ENCODE measurements around the gene SNED1. TPM values are rescaled to one million over a fixed set of nuclear protein-coding genes. Genes with fewer than 3 reads are reported as not detected.

The SNED1 gene
- total RNA-seq, 2 donors from 2014 or later: 0.36 to 4.1 TPM

- Mint-ChIP-seq H3K36me3 (ENCODE audit: insufficient read depth in 2 of 2) (peaks cover 15 to 37% of the 10 kb centered on the region in 2 donors), H3K27me3 (ENCODE audit: low read depth) (no peaks in the 10 kb centered on the region), H3K9me3 (no peaks in the 10 kb centered on the region), H3K4me1 (ENCODE audit: low read depth) (peaks cover 69% of the 10 kb centered on the region), H3K4me3 (peak overlapping the region; percentile 67 to 84), H3K27ac (peak overlapping the region; percentile 84)
- DNase-seq (no peak), ATAC-seq (replicated peaks in 1 of 2) (no peak)
Observed at GRCh38 chr2:241108271-241109209, 110.1 kb downstream of the SNED1 start.

GRCh38 chr2:241109210-241110088 is 111.0 kb downstream of the SNED1 start:
- Mint-ChIP-seq H3K36me3 (ENCODE audit: insufficient read depth in 2 of 2) (peaks cover 15 to 37% of the 10 kb centered on the region in 2 donors), H3K4me3 (peak overlapping the region; percentile 67 to 84), H3K27me3 (ENCODE audit: low read depth) (no peaks in the 10 kb centered on the region), H3K4me1 (ENCODE audit: low read depth) (peaks cover 61% of the 10 kb centered on the region), H3K27ac (peak overlapping the region; percentile 84), H3K9me3 (no peaks in the 10 kb centered on the region)
- peak in 1 of 2 donors; percentile 64 for DNase-seq
- peak; percentile 55 to 62 for ATAC-seq (replicated peaks in 1 of 2)

GRCh38 chr2:241110089-241110606 is 111.7 kb downstream of the SNED1 start:
- peaks cover 58% of the 10 kb centered on the region for H3K4me1 Mint-ChIP-seq (ENCODE audit: low read depth)
- no peaks in the 10 kb centered on the region for H3K27me3 Mint-ChIP-seq (ENCODE audit: low read depth)
- peaks cover 18 to 42% of the 10 kb centered on the region in 2 donors for H3K36me3 Mint-ChIP-seq (ENCODE audit: insufficient read depth in 2 of 2)
- ATAC-seq (replicated peaks in 1 of 2): no peak
- peak overlapping the region; percentile 67 to 84 for H3K4me3 Mint-ChIP-seq
- peak overlapping the region; percentile 82 for H3K27ac Mint-ChIP-seq
- no peaks in the 10 kb centered on the region for H3K9me3 Mint-ChIP-seq
- no peak for DNase-seq

GRCh38 chr2:241110607-241111439 is 112.4 kb downstream of the SNED1 start:
- DNase-seq (no peak), ATAC-seq (replicated peaks in 1 of 2) (peak in 1 of 2 donors; percentile 19)
- Mint-ChIP-seq H3K4me3 (peak overlapping the region; percentile 67 to 84), H3K27me3 (ENCODE audit: low read depth) (no peaks in the 10 kb centered on the region), H3K36me3 (ENCODE audit: insufficient read depth in 2 of 2) (peaks cover 20 to 39% of the 10 kb centered on the region in 2 donors), H3K4me1 (ENCODE audit: low read depth) (peaks cover 51% of the 10 kb centered on the region), H3K27ac (no peak overlapping the region), H3K9me3 (no peaks in the 10 kb centered on the region)

DNA sequence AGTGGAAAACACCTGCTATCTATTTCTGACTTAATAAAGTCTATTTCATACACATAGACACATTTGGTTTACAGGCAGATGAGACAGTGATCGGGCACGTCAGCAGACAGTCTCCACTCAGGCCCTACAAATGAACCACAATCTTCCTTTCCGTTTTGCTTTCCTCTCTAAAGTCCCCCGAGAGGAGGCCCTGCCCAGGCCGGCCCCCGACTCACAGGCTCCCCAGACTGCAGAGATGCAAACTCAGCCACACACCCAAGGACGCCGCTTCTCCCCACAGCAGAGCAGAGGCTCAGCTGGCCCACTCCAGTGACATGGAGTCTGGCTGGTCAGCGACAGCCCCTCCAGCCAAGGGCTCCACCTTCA is 113.0 kb downstream of the SNED1 start:
- DNase-seq (no peak), ATAC-seq (replicated peaks in 1 of 2) (peak in 1 of 2 donors; percentile 22)
- Mint-ChIP-seq H3K4me3 (peak overlapping the region; percentile 67 to 84), H3K9me3 (no peaks in the 10 kb centered on the region), H3K36me3 (ENCODE audit: insufficient read depth in 2 of 2) (peaks cover 21 to 44% of the 10 kb centered on the region in 2 donors), H3K4me1 (ENCODE audit: low read depth) (peaks cover 46% of the 10 kb centered on the region), H3K27me3 (ENCODE audit: low read depth) (no peaks in the 10 kb centered on the region), H3K27ac (peak overlapping the region; percentile 11)

- DNase-seq: no peak
- Mint-ChIP-seq H3K4me1 (ENCODE audit: low read depth) (peaks cover 44% of the 10 kb centered on the region), H3K36me3 (ENCODE audit: insufficient read depth in 2 of 2) (peaks cover 24 to 42% of the 10 kb centered on the region in 2 donors), H3K9me3 (no peaks in the 10 kb centered on the region), H3K27me3 (ENCODE audit: low read depth) (no peaks in the 10 kb centered on the region), H3K4me3 (peak overlapping the region; percentile 67 to 84), H3K27ac (peak overlapping the region; percentile 11)
- ATAC-seq (replicated peaks in 1 of 2): no peak
Observed at GRCh38 chr2:241112046-241112445, 113.6 kb downstream of the SNED1 start.

DNA sequence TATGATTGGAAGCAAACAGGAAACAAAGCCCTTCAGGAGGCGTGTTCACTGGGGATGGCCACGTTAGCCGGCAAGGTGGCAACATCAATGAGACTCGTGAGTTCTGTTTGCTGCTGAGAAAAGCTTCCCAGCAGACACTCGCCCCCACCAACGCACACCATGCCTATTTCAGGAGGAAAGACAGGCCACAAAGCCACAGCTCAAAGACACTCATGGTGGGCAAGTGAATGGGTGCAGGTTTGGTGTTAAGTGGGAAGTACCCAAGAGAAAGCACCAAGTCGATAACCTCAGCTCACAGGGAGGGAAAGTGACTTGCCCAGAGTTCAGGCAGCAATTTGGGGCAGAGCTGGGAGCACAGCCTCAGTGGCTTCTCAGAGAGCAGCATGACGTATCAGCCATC is 114.2 kb downstream of the SNED1 start:
- Mint-ChIP-seq H3K27me3 (ENCODE audit: low read depth) (no peaks in the 10 kb centered on the region), H3K9me3 (no peaks in the 10 kb centered on the region), H3K27ac (peak overlapping the region; percentile 11), H3K4me1 (ENCODE audit: low read depth) (peaks cover 44% of the 10 kb centered on the region), H3K36me3 (ENCODE audit: insufficient read depth in 2 of 2) (peaks cover 24 to 42% of the 10 kb centered on the region in 2 donors), H3K4me3 (peak overlapping the region; percentile 67 to 84)
- ATAC-seq (replicated peaks in 1 of 2): peak; percentile 76 to 78
- peak; percentile 67 to 73 for DNase-seq

DNA sequence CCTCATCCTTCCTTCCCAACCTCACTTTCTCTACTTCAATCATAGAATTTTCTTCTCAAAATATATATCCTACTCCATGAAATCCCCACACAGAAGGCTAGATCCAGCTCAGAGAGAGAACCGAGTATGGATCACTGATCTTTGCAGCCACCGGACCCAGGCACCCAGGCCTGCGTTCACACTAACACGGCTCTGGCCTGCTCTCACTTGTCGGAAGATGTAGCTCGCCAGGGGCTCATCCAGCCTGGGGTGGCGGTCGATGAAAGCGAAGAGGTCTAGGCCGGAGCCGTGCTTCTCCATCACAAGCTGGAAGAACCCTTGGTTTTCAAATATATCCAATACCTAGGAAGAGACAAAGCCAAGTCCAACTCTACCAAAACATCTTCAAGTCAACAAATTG is 116.4 kb downstream of the SNED1 start:
- DNase-seq (no peak), ATAC-seq (replicated peaks in 1 of 2) (no peak)
- Mint-ChIP-seq H3K27ac (peak overlapping the region; percentile 43), H3K9me3 (no peaks in the 10 kb centered on the region), H3K4me1 (ENCODE audit: low read depth) (peaks cover 22% of the 10 kb centered on the region), H3K36me3 (ENCODE audit: insufficient read depth in 2 of 2) (peaks cover 20 to 30% of the 10 kb centered on the region in 2 donors), H3K27me3 (ENCODE audit: low read depth) (no peaks in the 10 kb centered on the region), H3K4me3 (no peak overlapping the region)

DNA sequence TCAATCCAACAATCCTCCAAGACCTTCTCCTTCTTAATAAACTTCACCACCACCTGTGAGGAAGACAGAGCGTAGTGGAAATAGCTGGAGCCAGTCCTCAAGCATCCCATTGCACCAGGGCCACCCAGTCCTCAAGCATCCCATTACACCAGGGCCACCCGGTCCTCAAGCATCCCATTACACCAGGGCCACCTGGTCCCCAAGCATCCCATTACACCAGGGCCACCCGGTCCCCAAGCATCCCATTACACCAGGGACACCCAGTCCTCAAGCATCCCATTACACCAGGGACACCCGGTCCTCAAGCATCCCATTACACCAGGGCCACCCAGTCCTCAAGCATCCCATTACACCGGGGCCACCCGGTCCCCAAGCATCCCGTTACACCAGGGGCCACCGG is 116.9 kb downstream of the SNED1 start:
- no peak for DNase-seq
- no peak for ATAC-seq (replicated peaks in 1 of 2)
- H3K27me3 Mint-ChIP-seq (ENCODE audit: low read depth): no peaks in the 10 kb centered on the region
- H3K9me3 Mint-ChIP-seq: no peaks in the 10 kb centered on the region
- H3K4me1 Mint-ChIP-seq (ENCODE audit: low read depth): peaks cover 20% of the 10 kb centered on the region
- no peak overlapping the region for H3K4me3 Mint-ChIP-seq
- peak overlapping the region; percentile 43 for H3K27ac Mint-ChIP-seq
- H3K36me3 Mint-ChIP-seq (ENCODE audit: insufficient read depth in 2 of 2): peaks cover 17 to 30% of the 10 kb centered on the region in 2 donors

DNA sequence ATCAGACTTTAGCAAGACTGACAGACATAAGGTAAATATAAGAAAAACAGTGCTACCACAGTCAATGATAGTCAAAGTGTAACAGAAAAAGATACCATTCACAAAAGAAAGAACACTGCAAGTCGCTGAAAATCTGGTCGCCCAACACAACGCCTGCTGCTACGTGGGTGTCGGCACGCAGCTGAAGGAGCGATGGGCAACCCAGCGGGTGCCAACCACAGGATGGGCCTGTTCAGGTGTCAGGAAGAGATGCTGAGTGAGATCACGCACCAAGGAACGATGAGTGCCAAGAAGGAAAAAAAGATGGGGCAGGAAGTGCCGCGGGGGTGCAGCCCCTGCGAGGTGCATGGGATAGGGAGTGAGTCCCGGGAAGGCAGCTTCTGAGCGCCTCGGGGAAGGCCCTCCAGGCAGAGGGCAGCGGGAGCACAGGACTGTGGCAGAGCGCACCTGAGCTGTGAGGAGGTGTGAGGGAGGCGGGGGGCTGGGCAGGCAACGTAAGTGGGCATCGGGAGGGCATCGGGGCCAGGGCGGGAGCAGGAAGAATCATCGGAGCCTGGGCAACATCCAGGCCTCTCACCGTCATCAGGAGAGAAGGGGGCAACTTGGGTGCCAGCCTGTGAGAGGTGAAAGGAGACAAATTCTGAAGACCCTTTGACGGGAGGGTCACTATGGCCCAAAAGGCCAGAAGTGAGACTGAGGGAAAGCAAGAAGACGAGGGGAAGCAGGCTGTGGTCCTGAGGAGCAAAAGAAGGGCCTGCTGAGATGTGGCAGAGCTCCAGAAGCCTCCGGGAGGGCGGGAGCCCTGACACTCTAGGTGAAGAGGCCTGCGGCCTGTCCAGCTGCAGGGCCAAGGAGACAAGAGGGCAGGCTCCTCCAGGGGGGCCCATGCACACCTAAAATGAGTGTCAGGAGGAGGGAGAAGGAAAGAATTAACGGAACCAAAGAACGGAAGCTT is 118.5 kb downstream of the SNED1 start:
- Mint-ChIP-seq H3K27me3 (ENCODE audit: low read depth) (no peaks in the 10 kb centered on the region), H3K4me3 (no peak overlapping the region), H3K36me3 (ENCODE audit: insufficient read depth in 2 of 2) (peaks cover 22 to 39% of the 10 kb centered on the region in 2 donors), H3K27ac (peak overlapping the region; percentile 70), H3K9me3 (peaks cover 3 to 4% of the 10 kb centered on the region in 2 donors), H3K4me1 (ENCODE audit: low read depth) (peaks cover 18% of the 10 kb centered on the region)
- no peak for ATAC-seq (replicated peaks in 1 of 2)
- DNase-seq: no peak

- peaks cover 8% of the 10 kb centered on the region for H3K4me1 Mint-ChIP-seq (ENCODE audit: low read depth)
- H3K36me3 Mint-ChIP-seq (ENCODE audit: insufficient read depth in 2 of 2): peaks cover 19 to 34% of the 10 kb centered on the region in 2 donors
- H3K4me3 Mint-ChIP-seq: no peak overlapping the region
- peaks cover 3 to 4% of the 10 kb centered on the region in 2 donors for H3K9me3 Mint-ChIP-seq
- no peak for DNase-seq
- ATAC-seq (replicated peaks in 1 of 2): no peak
- H3K27ac Mint-ChIP-seq: no peak overlapping the region
- H3K27me3 Mint-ChIP-seq (ENCODE audit: low read depth): no peaks in the 10 kb centered on the region
Observed at GRCh38 chr2:241118737-241119505, 120.5 kb downstream of the SNED1 start.

Data from activated T-cell treated with anti-CD3 and anti-CD28 coated beads, Interleukin-2, amount 50 U/mL, for 72 hours (primary cell).